Osteoblast (primary cell): ENCODE results near the gene SULF2. TPM values are rescaled to one million over a fixed set of nuclear protein-coding genes. Genes with fewer than 3 reads are reported as not detected.

Experiments used
- DNase-seq: peaks from one replicate; pipeline ENCODE4 v3.0.0; 2011; ENCODE audit warnings: low spot score, mixed read lengths; ENCODE audit not compliant: insufficient read length; ENCODE audit errors: missing footprints
- H2AFZ ChIP-seq: 2 replicates; pipeline ENCODE4 v1.6.0; 2011; ENCODE audit warnings: mild to moderate bottlenecking, low read length
- H3K27ac ChIP-seq: 2 replicates; pipeline ENCODE4 v1.5.1; 2011; ENCODE audit warnings: mild to moderate bottlenecking, low read depth, low read length, moderate library complexity
- H3K27me3 ChIP-seq: 2 replicates; pipeline ENCODE4 v1.6.0; 2012; ENCODE audit warnings: mild to moderate bottlenecking, control low read depth, inconsistent platforms, low read length, moderate library complexity; ENCODE audit not compliant: insufficient read depth
- H3K36me3 ChIP-seq: 2 replicates; pipeline ENCODE4 v1.5.1; 2011; ENCODE audit warnings: mild to moderate bottlenecking, low read length, control low read depth, moderate library complexity; ENCODE audit not compliant: insufficient read depth
- H3K4me1 ChIP-seq: 2 replicates; pipeline ENCODE4 v1.5.1; 2011; ENCODE audit warnings: mild to moderate bottlenecking, low read length, control low read depth, moderate library complexity; ENCODE audit not compliant: insufficient read depth
- H3K4me2 ChIP-seq: 2 replicates; pipeline ENCODE4 v1.6.0; 2011; ENCODE audit warnings: mild to moderate bottlenecking, low read length; ENCODE audit not compliant: insufficient read depth
- H3K4me3 ChIP-seq: fragments of 200-600 bp; sonication (generic); 3 replicates; pipeline ENCODE4 v1.5.1; 2012; ENCODE audit warnings: mild to moderate bottlenecking, low read length, inconsistent platforms; ENCODE audit not compliant: insufficient read depth
- H3K79me2 ChIP-seq: 2 replicates; pipeline ENCODE4 v1.6.0; 2012; ENCODE audit warnings: mild to moderate bottlenecking, low read length, control low read depth, inconsistent platforms; ENCODE audit not compliant: insufficient read depth
- H3K9me3 ChIP-seq: 2 replicates; pipeline ENCODE4 v1.5.1; 2011; ENCODE audit warnings: low read depth, low read length, control low read depth
- H4K20me1 ChIP-seq: 2 replicates; pipeline ENCODE4 v1.6.0; 2012; ENCODE audit warnings: mild to moderate bottlenecking, low read length, control low read depth; ENCODE audit not compliant: insufficient read depth
- CTCF ChIP-seq: IDR thresholded peaks from 2 replicates; pipeline ENCODE4 v1.5.1; 2011; ENCODE audit warnings: mild to moderate bottlenecking, low read depth, low read length, moderate library complexity; ENCODE audit errors: extremely low read depth
- total RNA-seq: library from RNA; depleted of rRNA; stranded (reverse); fragments of >200 nt; gene quantifications from 2 replicates; pipeline ENCODE4 v1.2.3, GENCODE V29; 2012

Gene SULF2
- total RNA-seq, 1 donor, result 102 TPM

DNA sequence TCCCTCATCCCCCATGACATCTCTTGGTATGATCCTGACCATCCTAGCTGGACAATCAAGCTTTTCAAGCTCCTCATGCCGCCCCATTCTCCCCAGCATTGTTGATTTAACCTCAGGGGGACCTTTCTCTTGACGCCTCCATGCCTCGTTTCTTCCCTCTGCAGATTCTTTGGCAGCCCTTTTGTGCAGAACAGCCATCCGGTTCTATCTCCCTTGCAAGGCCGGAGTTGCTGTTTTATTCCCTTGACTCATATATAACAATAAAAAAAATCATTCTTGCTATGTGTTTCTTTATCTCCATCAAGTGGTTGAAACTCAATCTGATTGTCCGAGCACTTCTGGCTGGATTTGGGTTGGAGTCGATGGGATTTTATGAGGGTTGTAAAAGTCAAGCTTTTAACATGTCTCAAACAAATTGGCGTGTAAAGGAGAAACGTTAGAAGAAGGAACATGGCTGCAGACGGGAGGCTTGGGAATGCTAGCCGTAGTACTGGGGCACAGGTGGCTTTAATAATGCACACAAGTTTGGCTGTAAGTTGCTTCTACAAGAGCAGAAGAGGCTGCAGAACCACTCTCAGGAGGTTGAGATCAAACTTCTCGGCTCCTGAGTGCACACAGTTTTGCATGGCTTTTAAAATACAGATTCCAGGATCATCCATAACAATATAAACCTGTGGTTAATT is 3.9 kb upstream of the SULF2 start:
- no peaks in the 10 kb centered on the region for H4K20me1 ChIP-seq
- peak; percentile 66 for DNase-seq
- no peak overlapping the region for H3K27ac ChIP-seq
- H3K4me3 ChIP-seq, result no peak overlapping the region
- no peaks in the 10 kb centered on the region for H3K9me3 ChIP-seq
- H3K27me3 ChIP-seq, result peaks cover 60% of the 10 kb centered on the region
- H3K4me1 ChIP-seq, result peaks cover 22% of the 10 kb centered on the region
- no peak overlapping the region for H3K4me2 ChIP-seq
- TF ChIP-seq CTCF, result no peak
- H2AFZ ChIP-seq, result no peak overlapping the region
- no peaks in the 10 kb centered on the region for H3K79me2 ChIP-seq
- H3K36me3 ChIP-seq, result no peaks in the 10 kb centered on the region

DNA sequence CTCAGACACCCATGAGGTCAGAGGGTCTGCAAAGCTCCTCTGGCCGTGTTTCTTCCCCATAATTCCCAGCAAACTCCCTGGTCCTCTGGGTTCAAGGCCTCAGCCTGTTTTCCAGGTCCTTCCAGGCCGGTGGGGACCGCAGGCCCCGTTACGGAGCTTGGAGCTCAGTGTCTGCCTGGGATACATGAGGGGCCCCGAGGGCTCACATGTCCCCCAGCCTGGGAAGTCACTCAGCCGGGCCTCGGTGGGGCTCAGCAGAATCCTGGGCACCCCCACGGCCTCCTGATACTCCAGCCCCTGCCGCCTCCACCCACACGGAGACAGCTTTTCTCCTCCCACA is 3.4 kb upstream of the SULF2 start:
- Histone ChIP-seq H3K79me2 (no peaks in the 10 kb centered on the region), H3K27ac (no peak overlapping the region), H3K9me3 (no peaks in the 10 kb centered on the region), H3K27me3 (peaks cover 65% of the 10 kb centered on the region), H3K4me1 (peaks cover 22% of the 10 kb centered on the region), H2AFZ (no peak overlapping the region), H3K36me3 (no peaks in the 10 kb centered on the region), H3K4me2 (no peak overlapping the region), H4K20me1 (no peaks in the 10 kb centered on the region), H3K4me3 (no peak overlapping the region)
- no peak for DNase-seq
- no peak for TF ChIP-seq CTCF

DNA sequence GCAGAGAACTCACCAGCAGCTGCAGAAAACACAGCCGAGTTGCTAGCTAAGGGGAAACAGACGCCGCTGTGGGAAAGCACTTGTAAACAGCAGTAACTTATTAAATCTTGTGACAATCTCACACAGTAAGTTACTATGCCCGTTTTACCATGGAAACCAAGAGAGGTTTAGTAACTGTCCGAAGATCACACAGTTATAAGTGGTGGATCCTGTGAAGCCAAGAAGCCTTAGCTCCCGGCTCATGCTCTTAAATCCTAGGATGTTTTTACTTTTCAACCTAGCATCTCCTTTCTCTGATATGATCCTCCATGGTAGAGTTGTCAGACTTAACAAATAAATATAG is 1.5 kb upstream of the SULF2 start:
- no peaks in the 10 kb centered on the region for H3K9me3 ChIP-seq
- no peaks in the 10 kb centered on the region for H3K79me2 ChIP-seq
- peak overlapping the region; percentile 90 for H3K4me2 ChIP-seq
- H2AFZ ChIP-seq, result peak overlapping the region; percentile 47
- DNase-seq, result no peak
- peaks cover 15% of the 10 kb centered on the region for H3K4me1 ChIP-seq
- H3K27me3 ChIP-seq, result peaks cover 80% of the 10 kb centered on the region
- TF ChIP-seq CTCF, result no peak
- peak overlapping the region; percentile 65 for H3K4me3 ChIP-seq
- peaks cover 3% of the 10 kb centered on the region for H4K20me1 ChIP-seq
- H3K36me3 ChIP-seq, result no peaks in the 10 kb centered on the region
- H3K27ac ChIP-seq, result no peak overlapping the region

DNA sequence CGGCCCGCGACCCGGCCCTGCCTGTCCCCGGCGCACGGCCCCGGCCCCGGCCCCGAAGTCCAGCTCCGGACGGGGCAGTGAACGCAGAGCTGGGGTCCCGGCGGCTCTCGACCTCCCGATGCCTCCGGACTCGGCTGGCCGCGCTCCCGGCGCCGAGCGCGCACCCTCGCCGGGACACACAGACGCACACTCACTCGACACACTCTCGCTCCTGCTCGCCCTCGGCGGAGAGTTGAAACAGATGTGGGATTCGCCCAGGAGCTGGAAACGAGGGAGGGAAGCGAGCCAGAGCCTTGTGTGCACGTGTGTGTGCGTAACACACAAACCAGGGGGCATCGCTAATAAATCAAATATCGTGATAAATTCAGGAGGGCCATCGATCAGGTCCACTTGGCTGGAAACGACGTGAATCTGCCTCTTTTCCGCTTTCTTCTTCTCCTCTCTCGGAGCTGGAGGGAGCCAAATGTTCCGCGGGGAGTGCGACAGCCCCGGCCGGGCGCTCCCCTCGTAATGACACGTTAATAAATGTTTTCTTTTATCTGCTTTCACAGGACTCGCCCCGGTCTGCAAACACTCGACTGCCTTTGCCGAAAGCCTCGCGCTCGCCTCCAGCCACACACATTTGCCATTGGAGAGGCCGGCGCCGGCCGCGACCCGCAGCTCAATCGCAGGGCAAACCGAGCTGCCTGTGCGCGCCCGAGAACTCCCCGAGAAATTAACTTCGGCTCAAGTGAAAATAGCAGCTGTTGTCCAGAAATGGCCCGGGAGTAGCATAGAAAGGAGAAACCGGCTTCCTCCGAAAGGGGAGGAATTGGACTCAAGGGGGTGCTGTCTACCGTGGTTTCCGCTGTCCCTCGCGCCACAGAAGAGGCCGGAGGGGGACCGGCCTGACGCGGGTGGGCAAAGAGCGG is 828 bp upstream of the SULF2 start:
- peak; percentile 72 for TF ChIP-seq CTCF
- Histone ChIP-seq H3K4me1 (peaks cover 12% of the 10 kb centered on the region), H3K79me2 (no peaks in the 10 kb centered on the region), H3K4me3 (peak overlapping the region; percentile 65), H4K20me1 (peaks cover 3% of the 10 kb centered on the region), H3K27ac (no peak overlapping the region), H3K9me3 (no peaks in the 10 kb centered on the region), H3K36me3 (no peaks in the 10 kb centered on the region), H3K4me2 (peak overlapping the region; percentile 90), H3K27me3 (peaks cover 77% of the 10 kb centered on the region), H2AFZ (peak overlapping the region; percentile 81)
- peak; percentile 98 for DNase-seq
